GM12878 (cell line): ENCODE results near the gene RRAD. TPM values are rescaled to one million over a fixed set of nuclear protein-coding genes. Genes with fewer than 3 reads are reported as not detected.

Source experiments
- ATAC-seq: fragments of 200-7000 bp; cut with Tn5 transposase; 3 replicates; pipeline ENCODE4 v1.9.1; 2020; ENCODE audit warnings: mild to moderate bottlenecking, moderate library complexity
- BruUV-seq: library from RNA; stranded (reverse); fragments of 400-500 nt; replicated peaks from 2 replicates; lab custom pipeline; 2021; lab: Mats Ljungman, UMichigan
- CTCF ChIA-PET: fragments of 300-600 bp; sonication (Branson Sonifier 250); formaldehyde crosslinking; extraction: SDS; loops from one replicate; lab custom pipeline; 2021; ENCODE audit warnings: inconsistent platforms; lab: Yijun Ruan, JAX
- POLR2A ChIA-PET: fragments of 350-600 bp; formaldehyde crosslinking; extraction: SDS; loops from one replicate; lab custom pipeline; 2021; ENCODE audit warnings: inconsistent platforms; lab: Charles Lee
- RAD21 ChIA-PET: fragments of 300-600 bp; sonication (Branson Sonifier 250); formaldehyde crosslinking; loops from one replicate; lab custom pipeline; 2023; ENCODE audit warnings: antibody characterized with exemption; ENCODE audit not compliant: unreplicated experiment; lab: Charles Lee
- SMC1A ChIA-PET: fragments of 300-600 bp; sonication (Branson Sonifier 250); formaldehyde crosslinking; loops from one replicate; lab custom pipeline; 2023; ENCODE audit not compliant: unreplicated experiment, uncharacterized antibody; lab: Charles Lee
- DNase-seq: peaks from one replicate; pipeline ENCODE4 v3.0.0-alpha.2; 2011; ENCODE audit warnings: low read depth, low spot score
- FAIRE-seq: peaks from 3 replicates; lab custom pipeline; 2011; peaks lifted over from hg19 to GRCh38; lab: Jason Lieb, UNC
- H2AFZ ChIP-seq: 2 replicates; pipeline ENCODE4 v1.6.0; 2011; ENCODE audit warnings: low read depth, low read length, control low read depth; ENCODE audit not compliant: control insufficient read depth
- H3K27ac ChIP-seq: 2 replicates; pipeline ENCODE4 v1.5.1; 2011; ENCODE audit warnings: control low read depth; ENCODE audit not compliant: control insufficient read depth, insufficient read depth
- H3K27me3 ChIP-seq, 2 experiments: replicated peaks in 1 of 2; 2 replicates each; pipeline versions ENCODE4 v1.6.0 to v1.6.1; 2011; ENCODE audit warnings: low read length in 1 of 2; ENCODE audit not compliant: control insufficient read depth in 2 of 2, insufficient read depth in 2 of 2
- H3K36me3 ChIP-seq, 2 experiments: 2 replicates each; pipeline ENCODE4 v1.5.1; 2011; ENCODE audit warnings: low read length in 1 of 2; ENCODE audit not compliant: control insufficient read depth in 2 of 2, insufficient read depth in 2 of 2
- H3K4me1 ChIP-seq: 2 replicates; pipeline ENCODE4 v1.6.1; 2011; ENCODE audit warnings: mild to moderate bottlenecking, low read length, moderate library complexity, mixed read lengths; ENCODE audit not compliant: control insufficient read depth, insufficient read depth
- H3K4me2 ChIP-seq: 2 replicates; pipeline ENCODE4 v1.6.0; 2011; ENCODE audit warnings: control low read depth; ENCODE audit not compliant: control insufficient read depth, insufficient read depth
- H3K4me3 ChIP-seq: fragments of 200-600 bp; sonication (generic); 2 replicates; pipeline ENCODE4 v1.5.1; 2016
- H3K79me2 ChIP-seq: 2 replicates; pipeline ENCODE4 v1.6.0; 2011; ENCODE audit warnings: low read length; ENCODE audit not compliant: control insufficient read depth, insufficient read depth
- H3K9ac ChIP-seq: 2 replicates; pipeline ENCODE4 v1.8.0; 2011; ENCODE audit warnings: low read length, control low read depth, mixed read lengths; ENCODE audit not compliant: control insufficient read depth, insufficient read depth
- H3K9me3 ChIP-seq: replicated peaks from 3 replicates; pipeline ENCODE4 v1.5.1; 2011; ENCODE audit warnings: mild to moderate bottlenecking, low read length; ENCODE audit not compliant: control insufficient read depth, insufficient read depth
- H4K20me1 ChIP-seq: 2 replicates; pipeline ENCODE4 v1.6.0; 2011; ENCODE audit not compliant: control insufficient read depth, insufficient read depth
- CHD2 ChIP-seq: IDR thresholded peaks from 2 replicates; pipeline ENCODE4 v1.6.1; 2011; ENCODE audit warnings: low read depth, low read length, improper control_type of control experiment, borderline replicate concordance
- FOS ChIP-seq: IDR thresholded peaks from 3 replicates; pipeline ENCODE4 v1.6.1; 2011; ENCODE audit warnings: borderline replicate concordance; ENCODE audit not compliant: insufficient read length; ENCODE audit errors: extremely low read depth
- HDGF ChIP-seq: fragments of 450-650 bp; IDR thresholded peaks from 2 replicates; pipeline ENCODE4 v1.6.1; 2016; ENCODE audit warnings: antibody characterized with exemption
- NFYA ChIP-seq: IDR thresholded peaks from 2 replicates; pipeline ENCODE4 v1.6.1; 2011; ENCODE audit warnings: low read depth, mild to moderate bottlenecking, low read length, improper control_type of control experiment, borderline replicate concordance
- NR2C2 ChIP-seq: IDR thresholded peaks from 2 replicates; pipeline ENCODE4 v1.6.1; 2011; ENCODE audit warnings: borderline replicate concordance, low read depth; ENCODE audit not compliant: control insufficient read depth, insufficient read length
- PAX8 ChIP-seq: fragments of 450-650 bp; IDR thresholded peaks from 2 replicates; pipeline ENCODE4 v1.6.1; 2017; ENCODE audit warnings: mild to moderate bottlenecking, moderate library complexity
- RAD21 ChIP-seq: IDR thresholded peaks from 2 replicates; pipeline ENCODE4 v1.6.1; 2011; ENCODE audit warnings: mild to moderate bottlenecking, low read depth, low read length, moderate library complexity; ENCODE audit not compliant: insufficient read depth
- SMAD1 ChIP-seq: fragments of 450-650 bp; IDR thresholded peaks from 2 replicates; pipeline ENCODE4 v1.6.1; 2018; ENCODE audit warnings: mild to moderate bottlenecking, low read depth; ENCODE audit not compliant: partially characterized antibody
- YY1 ChIP-seq: IDR thresholded peaks from 2 replicates; pipeline ENCODE4 v1.6.1; 2011; ENCODE audit warnings: low read depth, mild to moderate bottlenecking, low read length
- WGBS: methylation state at CpG from one replicate; pipeline ENCODE4 v1.1.6; 2016; ENCODE audit warnings: low lambda C conversion rate; ENCODE audit not compliant: insufficient replicate concordance, insufficient coverage; ENCODE audit errors: missing lambda C conversion rate; 5-methylcytosine and 5-hydroxymethylcytosine counted together
- in situ Hi-C: fragments of 300-500 bp; cut with MboI; formaldehyde crosslinking; loops from 9 replicates; pipeline ENCODE4 v1.14.3; 2018; ENCODE audit warnings: mixed read lengths
- intact Hi-C: fragments of 100-400 bp; cut with micrococcal nuclease; formaldehyde crosslinking; loops from one replicate; pipeline ENCODE4 v1.14.2; 2022; ENCODE audit not compliant: unreplicated experiment
- polyA plus RNA-seq, 11 experiments: library from polyadenylated mRNA; depleted of rRNA in 4 of 11; unstranded in 6 of 11; stranded (reverse) in 5 of 11; fragments of >200 nt; fragmentation: Nextera tagmentation in 4 of 11; fragmentation: Illumina TruSeq in 1 of 11; extraction: Ambion mirVana in 4 of 11; extraction: Trizol in 1 of 11; gene quantifications; 1 replicate in 1 of 11; 2 replicates in 10 of 11; pipeline versions ENCODE4 v1.2.1 to v1.2.3, GENCODE V29; 2011 to 2016; ENCODE audit warnings: inconsistent platforms in 2 of 11, missing spikeins in 2 of 11, low read depth in 1 of 11
- total RNA-seq, 4 experiments: library from RNA; depleted of rRNA in 3 of 4; stranded (reverse); fragments of >200 nt in 3 of 4; fragmentation: Illumina TruSeq in 1 of 4; extraction: Trizol in 1 of 4; gene quantifications; 2 replicates each; pipeline versions ENCODE4 v1.2.1 to v1.2.3, GENCODE V29; 2013 to 2021
- TF ChIP-seq, protein P1 (sequence below), 3 experiments: IDR thresholded peaks in 2 of 3; conservative IDR thresholded peaks in 1 of 3; 2 replicates each; pipeline ENCODE4 v1.5.1; 2011; ENCODE audit warnings: low read depth in 3 of 3, low read length in 3 of 3, mild to moderate bottlenecking in 3 of 3, control low read depth in 2 of 3, moderate library complexity in 2 of 3, inconsistent platforms in 1 of 3, mixed read lengths in 1 of 3; ENCODE audit not compliant: control insufficient read depth in 2 of 3, insufficient read depth in 1 of 3; ENCODE audit errors: extremely low read depth in 1 of 3
- TF ChIP-seq, protein P2 (sequence below): fragments of 450-650 bp; IDR thresholded peaks from 2 replicates; pipeline ENCODE4 v1.6.1; 2016; ENCODE audit warnings: mild to moderate bottlenecking

Gene RRAD
- total and polyA plus RNA-seq, 10 of the 15 experiments (the other 5 are each of a cell fraction or from before 2014, with no cell fraction given) = 0.11 to 8.5 (median 2.8) TPM

DNA sequence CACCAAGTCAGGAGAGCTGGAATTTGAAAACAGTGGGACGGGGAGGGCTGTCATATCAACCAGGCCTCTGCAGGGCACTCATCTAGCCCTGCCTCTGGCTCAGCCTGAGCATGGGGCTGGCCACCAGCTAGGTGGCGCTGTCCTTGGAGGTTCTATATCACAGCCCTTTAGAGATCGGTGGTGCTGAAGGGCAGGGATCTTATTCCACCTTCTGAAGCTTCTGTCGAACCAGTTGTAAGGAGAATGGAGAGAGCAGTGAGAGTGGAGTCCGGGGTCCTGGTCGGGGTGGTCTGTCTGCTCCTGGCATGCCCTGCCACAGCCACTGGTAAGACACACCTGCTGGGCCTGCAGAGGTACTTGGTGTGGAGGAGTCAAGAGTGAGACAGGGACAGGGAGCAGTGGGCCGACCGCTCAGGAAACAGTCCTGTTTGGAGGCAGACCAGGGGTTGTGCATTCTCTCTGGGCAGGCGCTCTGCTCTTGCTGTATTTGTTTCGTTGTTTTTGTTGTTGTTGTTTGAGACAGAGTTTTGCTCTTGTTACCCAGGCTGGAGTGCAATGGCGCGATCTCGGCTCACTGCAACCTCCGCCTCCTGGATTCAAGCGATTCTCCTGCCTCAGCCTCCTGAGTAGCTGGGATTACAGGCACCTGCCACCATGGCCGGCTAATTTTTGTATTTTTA lies 35.9 kb upstream of the RRAD start, which contains the start of gene CES3:
TSS of gene CES3 (plus strand) at position 202 of the 680 bp plus-strand sequence. CDS start at position 244, 42 bp downstream.
- SMC1A ChIA-PET = interaction anchor here (1.5 to 1.6 kb wide), 2 partner anchors 9 to 140 kb away, joined by 3 read pairs; no protein-coding TSS in a partner anchor
- in situ Hi-C loops = no loop called here
- POLR2A ChIA-PET = interaction anchor here (0.6 kb wide), 1 partner anchor 409 kb away, joined by 5 read pairs; no protein-coding TSS in a partner anchor
- Histone ChIP-seq H3K4me3 (no peak within 1 kb of the TSS; the same call in 1 of the 2 replicates), H3K79me2 (no peaks in the 10 kb centered on the region), H3K4me1 (peaks cover 11% of the 10 kb centered on the region), H3K36me3 (no peaks in the 10 kb centered on the region), H3K9me3 (no peaks in the 10 kb centered on the region), H3K4me2 (peak within 1 kb of the TSS; percentile 26; the same call in 1 of the 2 replicates), H3K27me3 (no peaks in the 10 kb centered on the region), H3K27ac (no peak within 1 kb of the TSS), H4K20me1 (no peaks in the 10 kb centered on the region), H2AFZ (peak within 1 kb of the TSS; percentile 69), H3K9ac (no peak within 1 kb of the TSS)
- BruUV-seq = no TSS peak
- RAD21 ChIA-PET = interaction anchor here (0.5 to 1.2 kb wide), 3 partner anchors 10 to 488 kb away, joined by 3 read pairs; no protein-coding TSS in a partner anchor
- CTCF ChIA-PET = interaction anchor here (0.7 to 2.1 kb wide), 22 partner anchors 9 to 451 kb away, joined by 3 to 9 read pairs (median 3); partner anchors contain the start of gene B3GNT9
- intact Hi-C loops = no loop called here
- peak; percentile 97 for FAIRE-seq
- peak; percentile 99 for ATAC-seq
- DNase-seq = no peak
- WGBS = 54% methylated on average over 16 of the region's 16 CpGs
- no peak for TF ChIP-seq SMAD1
- no peak for TF ChIP-seq NR2C2
- peak; percentile 25; the same call in 1 of the 2 replicates for TF ChIP-seq YY1
- TF ChIP-seq, protein P1, sequence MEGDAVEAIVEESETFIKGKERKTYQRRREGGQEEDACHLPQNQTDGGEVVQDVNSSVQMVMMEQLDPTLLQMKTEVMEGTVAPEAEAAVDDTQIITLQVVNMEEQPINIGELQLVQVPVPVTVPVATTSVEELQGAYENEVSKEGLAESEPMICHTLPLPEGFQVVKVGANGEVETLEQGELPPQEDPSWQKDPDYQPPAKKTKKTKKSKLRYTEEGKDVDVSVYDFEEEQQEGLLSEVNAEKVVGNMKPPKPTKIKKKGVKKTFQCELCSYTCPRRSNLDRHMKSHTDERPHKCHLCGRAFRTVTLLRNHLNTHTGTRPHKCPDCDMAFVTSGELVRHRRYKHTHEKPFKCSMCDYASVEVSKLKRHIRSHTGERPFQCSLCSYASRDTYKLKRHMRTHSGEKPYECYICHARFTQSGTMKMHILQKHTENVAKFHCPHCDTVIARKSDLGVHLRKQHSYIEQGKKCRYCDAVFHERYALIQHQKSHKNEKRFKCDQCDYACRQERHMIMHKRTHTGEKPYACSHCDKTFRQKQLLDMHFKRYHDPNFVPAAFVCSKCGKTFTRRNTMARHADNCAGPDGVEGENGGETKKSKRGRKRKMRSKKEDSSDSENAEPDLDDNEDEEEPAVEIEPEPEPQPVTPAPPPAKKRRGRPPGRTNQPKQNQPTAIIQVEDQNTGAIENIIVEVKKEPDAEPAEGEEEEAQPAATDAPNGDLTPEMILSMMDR (IDR thresholded peaks at IDR 0.05 in 2 of 3, conservative IDR thresholded peaks at IDR 0.05 in 1 of 3; ENCODE audit: control insufficient read depth in 2 of 3, extremely low read depth in 1 of 3, insufficient read depth in 1 of 3, low read depth in 3 of 3, low read length in 3 of 3) = peak; percentile 79 to 91 (median 86)
- 0 out of 2 replicates have a peak, but pooled peaks have one; percentile 12 for TF ChIP-seq HDGF
- TF ChIP-seq NFYA = no peak
- TF ChIP-seq PAX8 = no peak
- TF ChIP-seq RAD21 = peak; percentile 17; the same call in 1 of the 2 replicates
- TF ChIP-seq CHD2 = no peak
- TF ChIP-seq, protein P2, sequence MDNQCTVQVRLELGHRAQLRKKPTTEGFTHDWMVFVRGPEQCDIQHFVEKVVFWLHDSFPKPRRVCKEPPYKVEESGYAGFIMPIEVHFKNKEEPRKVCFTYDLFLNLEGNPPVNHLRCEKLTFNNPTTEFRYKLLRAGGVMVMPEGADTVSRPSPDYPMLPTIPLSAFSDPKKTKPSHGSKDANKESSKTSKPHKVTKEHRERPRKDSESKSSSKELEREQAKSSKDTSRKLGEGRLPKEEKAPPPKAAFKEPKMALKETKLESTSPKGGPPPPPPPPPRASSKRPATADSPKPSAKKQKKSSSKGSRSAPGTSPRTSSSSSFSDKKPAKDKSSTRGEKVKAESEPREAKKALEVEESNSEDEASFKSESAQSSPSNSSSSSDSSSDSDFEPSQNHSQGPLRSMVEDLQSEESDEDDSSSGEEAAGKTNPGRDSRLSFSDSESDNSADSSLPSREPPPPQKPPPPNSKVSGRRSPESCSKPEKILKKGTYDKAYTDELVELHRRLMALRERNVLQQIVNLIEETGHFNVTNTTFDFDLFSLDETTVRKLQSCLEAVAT = peak; percentile 45; the same call in 1 of the 2 replicates
- no peak for TF ChIP-seq FOS
- TF ChIP-seq, all 136 proteins: peak for 5
